RPMI7951 (cell line): ENCODE measurements around the gene MRPL16. TPM values are rescaled to one million over a fixed set of nuclear protein-coding genes. Genes with fewer than 3 reads are reported as not detected.
A peak's percentile ranks its signal among the peaks of the same experiment; 100 is the strongest.
"Not testable (repeated sequence)": the region's sequence is repeated elsewhere in the genome, so short reads cannot be mapped to it uniquely, and the experiment has no call there.

Source experiments
- DNase-seq: peaks from one replicate; pipeline ENCODE4 v3.0.0-alpha.2; 2012; ENCODE audit warnings: low read depth
- total RNA-seq: library from RNA; depleted of rRNA; stranded (reverse); fragments of >200 nt; shearing (Covaris generic); gene quantifications from 2 replicates; pipeline ENCODE4 v1.2.3, GENCODE V29; 2014

The MRPL16 gene
- total RNA-seq, 1 experiment from 2014 or later: 60.8 TPM

- no peak for DNase-seq
Observed at GRCh38 chr11:59812220-59812619, 1.6 kb upstream of the MRPL16 start.

GRCh38 chr11:59810911-59811259 is 307 bp upstream of the MRPL16 start:
- no peak for DNase-seq

- DNase-seq: no peak
Observed at GRCh38 chr11:59807047-59807610, 3.4 kb downstream of the MRPL16 start.

GRCh38 chr11:59804061-59804460 is 6.5 kb downstream of the MRPL16 start:
- DNase-seq: no peak

- peak; percentile 51 for DNase-seq
Observed at GRCh38 chr11:59802639-59803176, 7.9 kb downstream of the MRPL16 start.

GRCh38 chr11:59801981-59802638 is 8.5 kb downstream of the MRPL16 start:
- DNase-seq: peak; percentile 25

- DNase-seq: no peak
Observed at GRCh38 chr11:59801160-59801706, 9.3 kb downstream of the MRPL16 start.

- no peak for DNase-seq
Observed at GRCh38 chr11:59800390-59801025, 10.1 kb downstream of the MRPL16 start.

GRCh38 chr11:59794417-59794816 is 16.2 kb downstream of the MRPL16 start:
- DNase-seq: no peak

GRCh38 chr11:59792507-59792906 is 18.1 kb downstream of the MRPL16 start:
- DNase-seq: no peak

- no peak for DNase-seq
Observed at GRCh38 chr11:59791639-59792038, 18.9 kb downstream of the MRPL16 start.

GRCh38 chr11:59787816-59788215 is 22.8 kb downstream of the MRPL16 start:
- DNase-seq: peak; percentile 45

GRCh38 chr11:59787255-59787588 is 23.4 kb downstream of the MRPL16 start:
- DNase-seq: no peak

GRCh38 chr11:59785818-59786217 is 24.8 kb downstream of the MRPL16 start:
- DNase-seq: no peak

GRCh38 chr11:59784441-59784840 is 26.1 kb downstream of the MRPL16 start:
- DNase-seq: not testable (repeated sequence)

GRCh38 chr11:59783632-59784090 is 26.9 kb downstream of the MRPL16 start:
- DNase-seq: no peak

GRCh38 chr11:59782080-59782479 is 28.5 kb downstream of the MRPL16 start:
- DNase-seq: no peak

GRCh38 chr11:59779487-59779886 is 31.1 kb downstream of the MRPL16 start:
- DNase-seq: no peak

GRCh38 chr11:59778122-59778521 is 32.5 kb downstream of the MRPL16 start:
- no peak for DNase-seq

GRCh38 chr11:59777104-59777503 is 33.5 kb downstream of the MRPL16 start:
- no peak for DNase-seq

GRCh38 chr11:59776210-59777066 is 34.1 kb downstream of the MRPL16 start:
- DNase-seq: peak; percentile 82

GRCh38 chr11:59773083-59773440 is 37.5 kb downstream of the MRPL16 start:
- no peak for DNase-seq
